Activated CD4-positive, alpha-beta T cell treated with anti-CD3 and anti-CD28 coated beads for 36 hours (primary cell): ENCODE measurements around the gene DPH3. TPM values are rescaled to one million over a fixed set of nuclear protein-coding genes. Genes with fewer than 3 reads are reported as not detected.

Experiments used
- ATAC-seq: fragments of 200-7000 bp; cut with Tn5 transposase; one replicate; pipeline ENCODE4 v1.10.0; 2021; ENCODE audit warnings: mild to moderate bottlenecking, moderate library complexity
- CTCF ChIA-PET: fragments of 350-600 bp; sonication (Branson Sonifier 250); formaldehyde crosslinking; loops from one replicate; lab custom pipeline; 2021; ENCODE audit warnings: antibody characterized with exemption; lab: Charles Lee
- POLR2A ChIA-PET: fragments of 350-600 bp; sonication (Branson Sonifier 250); formaldehyde crosslinking; loops from one replicate; lab custom pipeline; 2021; ENCODE audit warnings: antibody characterized with exemption, inconsistent platforms; lab: Charles Lee
- DNase-seq: peaks from one replicate; pipeline ENCODE4 v3.0.0-alpha.2; 2020
- H3K27ac Mint-ChIP-seq: one replicate; pipeline ENCODE4 v1.8.0; 2021; ENCODE audit warnings: mixed read lengths
- H3K27me3 Mint-ChIP-seq: one replicate; pipeline ENCODE4 v1.8.0; 2021; ENCODE audit warnings: mixed read lengths
- H3K36me3 Mint-ChIP-seq: one replicate; pipeline ENCODE4 v1.8.0; 2021; ENCODE audit warnings: low read depth, mixed read lengths
- H3K4me1 Mint-ChIP-seq: one replicate; pipeline ENCODE4 v1.8.0; 2021; ENCODE audit warnings: mixed read lengths
- H3K4me3 Mint-ChIP-seq: one replicate; pipeline ENCODE4 v1.8.0; 2021; ENCODE audit warnings: mild to moderate bottlenecking, moderate library complexity, mixed read lengths
- H3K9me3 Mint-ChIP-seq: one replicate; pipeline ENCODE4 v1.8.0; 2021; ENCODE audit warnings: low read depth, mixed read lengths
- intact Hi-C, 2 experiments: fragments of 100-400 bp; cut with DNase I in 1 of 2; cut with micrococcal nuclease in 1 of 2; formaldehyde crosslinking; loops; one replicate each; pipeline versions ENCODE4 v1.14.2 to v1.15.1; 2022 to 2024; cut with DNase I, micrococcal nuclease
- total RNA-seq, 2 experiments: library from RNA; stranded (reverse); gene quantifications; one replicate each; pipeline ENCODE4 v1.2.3, GENCODE V29; 2021

The DPH3 gene
- total RNA-seq, 2 experiments from 2014 or later: 13.0 to 17.8 TPM

DNA sequence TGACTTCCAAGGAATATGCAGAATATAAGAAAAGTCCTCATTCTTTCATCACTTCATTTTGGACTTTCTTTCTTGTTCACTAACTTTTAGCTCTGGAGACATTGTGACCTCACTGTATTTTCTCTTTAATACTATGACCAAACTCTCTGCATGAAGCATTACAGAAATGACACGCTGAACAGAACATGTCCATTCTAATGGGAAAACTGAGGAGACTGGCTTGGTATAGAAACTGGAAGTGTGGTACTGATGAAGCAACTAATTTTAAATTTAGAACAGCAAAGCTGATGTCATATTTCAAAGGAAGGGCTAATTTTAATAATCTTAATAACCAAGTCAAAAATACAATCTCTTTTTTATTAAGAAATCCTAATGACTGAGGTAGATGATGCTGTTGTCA is 4.7 kb downstream of the DPH3 start:
- no peak for ATAC-seq
- Mint-ChIP-seq H3K9me3 (no peaks in the 10 kb centered on the region), H3K27me3 (no peaks in the 10 kb centered on the region), H3K27ac (no peak overlapping the region), H3K4me3 (no peak overlapping the region), H3K36me3 (peaks cover 8% of the 10 kb centered on the region), H3K4me1 (peaks cover 15% of the 10 kb centered on the region)
- POLR2A ChIA-PET: no interaction called here
- intact Hi-C loops: loop anchor here (10.0 kb wide), 3 partner anchors 625 to 1485 kb away; partner anchors contain the start of genes PLCL2 (in 1 of the 2) and TBC1D5 (in 1 of the 2)
- no peak for DNase-seq
- CTCF ChIA-PET: interaction anchor here (1.5 kb wide), 1 partner anchor 62 kb away, joined by 3 read pairs; no protein-coding TSS in a partner anchor

GRCh38 chr3:16258866-16259265 is 5.9 kb downstream of the DPH3 start:
- no peaks in the 10 kb centered on the region for H3K27me3 Mint-ChIP-seq
- H3K4me1 Mint-ChIP-seq: peaks cover 16% of the 10 kb centered on the region
- H3K9me3 Mint-ChIP-seq: no peaks in the 10 kb centered on the region
- H3K27ac Mint-ChIP-seq: peak overlapping the region; percentile 20
- ChIA-PET POLR2A (no interaction called here), CTCF (interaction anchor here (0.8 to 1.5 kb wide), 3 partner anchors 11 to 291 kb away, joined by 3 to 4 read pairs (median 3); no protein-coding TSS in a partner anchor)
- ATAC-seq: no peak
- intact Hi-C loops: no loop called here
- no peak overlapping the region for H3K4me3 Mint-ChIP-seq
- peaks cover 8% of the 10 kb centered on the region for H3K36me3 Mint-ChIP-seq
- no peak for DNase-seq

- no peak overlapping the region for H3K27ac Mint-ChIP-seq
- H3K36me3 Mint-ChIP-seq: peaks cover 8% of the 10 kb centered on the region
- intact Hi-C loops: no loop called here
- no peaks in the 10 kb centered on the region for H3K9me3 Mint-ChIP-seq
- no peak for ATAC-seq
- ChIA-PET POLR2A (no interaction called here), CTCF (interaction anchor here (0.6 to 2.1 kb wide), 4 partner anchors 10 to 292 kb away, joined by 3 to 10 read pairs (median 3); no protein-coding TSS in a partner anchor)
- no peaks in the 10 kb centered on the region for H3K27me3 Mint-ChIP-seq
- DNase-seq: no peak
- no peak overlapping the region for H3K4me3 Mint-ChIP-seq
- H3K4me1 Mint-ChIP-seq: peaks cover 15% of the 10 kb centered on the region
Observed at GRCh38 chr3:16258177-16258576, 6.6 kb downstream of the DPH3 start.

GRCh38 chr3:16257309-16257708 is 7.4 kb downstream of the DPH3 start:
- H3K36me3 Mint-ChIP-seq: peaks cover 8% of the 10 kb centered on the region
- intact Hi-C loops: no loop called here
- ChIA-PET POLR2A (no interaction called here), CTCF (interaction anchor here (0.7 to 2.1 kb wide), 3 partner anchors 9 to 534 kb away, joined by 3 to 10 read pairs (median 4); no protein-coding TSS in a partner anchor)
- no peaks in the 10 kb centered on the region for H3K27me3 Mint-ChIP-seq
- no peaks in the 10 kb centered on the region for H3K9me3 Mint-ChIP-seq
- ATAC-seq (no peak), DNase-seq (no peak)
- H3K27ac Mint-ChIP-seq: no peak overlapping the region
- no peak overlapping the region for H3K4me3 Mint-ChIP-seq
- H3K4me1 Mint-ChIP-seq: peaks cover 15% of the 10 kb centered on the region

DNA sequence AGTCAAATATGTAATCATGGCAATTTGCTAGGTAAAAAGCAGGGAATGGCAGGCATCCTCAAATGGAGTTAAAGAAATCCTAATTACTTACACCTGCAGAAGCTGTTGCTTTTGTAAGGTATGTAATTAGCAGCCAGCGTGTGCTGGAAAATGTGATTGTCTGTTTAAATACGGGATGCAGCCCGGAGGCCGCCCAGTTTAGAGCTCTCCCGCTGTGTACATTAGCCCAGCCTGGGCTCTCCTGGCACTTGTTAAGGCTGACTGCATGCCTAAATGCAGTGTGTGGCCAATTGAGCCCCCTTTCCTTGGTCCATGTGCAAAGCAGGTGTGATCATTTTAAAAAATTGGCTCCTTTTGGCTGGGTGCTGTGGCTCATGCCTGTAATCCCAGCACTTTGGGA is 9.0 kb downstream of the DPH3 start:
- peaks cover 8% of the 10 kb centered on the region for H3K36me3 Mint-ChIP-seq
- no peaks in the 10 kb centered on the region for H3K9me3 Mint-ChIP-seq
- CTCF ChIA-PET: interaction anchor here (0.6 kb wide), 1 partner anchor 522 kb away, joined by 4 read pairs; no protein-coding TSS in a partner anchor
- no peak overlapping the region for H3K27ac Mint-ChIP-seq
- no peak for DNase-seq
- peaks cover 14% of the 10 kb centered on the region for H3K4me1 Mint-ChIP-seq
- H3K4me3 Mint-ChIP-seq: no peak overlapping the region
- intact Hi-C loops: no loop called here
- ATAC-seq: no peak
- no peaks in the 10 kb centered on the region for H3K27me3 Mint-ChIP-seq
- POLR2A ChIA-PET: interaction anchor here (0.9 kb wide), 1 partner anchor 9 kb away, joined by 3 read pairs; the partner anchor contains the start of genes DPH3 and OXNAD1

DNA sequence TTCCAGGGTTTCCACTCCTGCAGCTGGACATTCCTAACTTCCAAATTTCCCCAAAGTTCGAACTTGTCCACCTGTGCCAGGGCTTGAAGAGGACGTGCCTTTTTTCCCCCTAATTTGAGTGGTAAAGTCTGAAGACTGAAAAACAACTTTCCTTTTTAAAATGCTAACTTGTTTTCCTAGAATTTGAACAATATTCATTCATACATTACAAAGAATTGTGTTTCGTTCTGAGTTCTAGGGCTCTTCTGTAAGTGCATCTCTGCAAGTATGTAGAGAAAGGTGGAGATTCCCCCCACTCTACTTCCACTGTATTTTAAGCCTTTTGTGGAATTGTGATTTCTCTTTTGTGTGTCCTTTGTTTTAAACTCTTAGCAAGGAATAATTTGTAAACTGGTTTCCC is 9.4 kb downstream of the DPH3 start:
- CTCF ChIA-PET: interaction anchor here (0.6 to 0.9 kb wide), 2 partner anchors 9 to 521 kb away, joined by 3 to 4 read pairs; no protein-coding TSS in a partner anchor
- Mint-ChIP-seq H3K9me3 (no peaks in the 10 kb centered on the region), H3K4me3 (no peak overlapping the region), H3K36me3 (peaks cover 8% of the 10 kb centered on the region), H3K4me1 (peaks cover 14% of the 10 kb centered on the region), H3K27me3 (no peaks in the 10 kb centered on the region), H3K27ac (peak overlapping the region; percentile 20)
- DNase-seq (no peak), ATAC-seq (peak; percentile 30)
- intact Hi-C loops: no loop called here
- POLR2A ChIA-PET: no interaction called here

DNA sequence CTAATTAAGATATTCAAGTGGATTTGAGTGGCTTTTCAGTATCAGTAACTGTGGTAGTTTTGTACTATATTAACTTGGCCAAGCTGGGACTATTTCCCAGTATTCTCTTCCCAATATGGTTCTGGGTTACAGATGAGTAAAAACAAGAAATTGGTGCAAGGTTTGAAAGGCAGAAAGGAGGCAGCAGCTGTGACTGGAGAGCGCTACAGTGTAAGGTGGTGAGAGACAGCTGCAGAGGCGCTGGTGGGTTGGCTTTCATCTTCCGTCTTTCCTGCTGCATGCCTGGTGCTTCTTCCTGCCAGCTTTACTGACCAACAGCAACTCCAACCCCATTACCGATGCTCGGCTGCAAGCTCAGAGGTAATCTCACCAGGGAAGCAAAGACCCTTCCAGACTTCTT is 9.8 kb downstream of the DPH3 start:
- ChIA-PET POLR2A (no interaction called here), CTCF (interaction anchor here (0.6 to 0.9 kb wide), 2 partner anchors 9 to 521 kb away, joined by 3 to 4 read pairs; no protein-coding TSS in a partner anchor)
- peaks cover 6% of the 10 kb centered on the region for H3K36me3 Mint-ChIP-seq
- ATAC-seq (peak; percentile 75), DNase-seq (peak; percentile 17)
- no peaks in the 10 kb centered on the region for H3K9me3 Mint-ChIP-seq
- H3K27me3 Mint-ChIP-seq: no peaks in the 10 kb centered on the region
- H3K27ac Mint-ChIP-seq: peak overlapping the region; percentile 20
- intact Hi-C loops: no loop called here
- peaks cover 12% of the 10 kb centered on the region for H3K4me1 Mint-ChIP-seq
- H3K4me3 Mint-ChIP-seq: no peak overlapping the region

DNA sequence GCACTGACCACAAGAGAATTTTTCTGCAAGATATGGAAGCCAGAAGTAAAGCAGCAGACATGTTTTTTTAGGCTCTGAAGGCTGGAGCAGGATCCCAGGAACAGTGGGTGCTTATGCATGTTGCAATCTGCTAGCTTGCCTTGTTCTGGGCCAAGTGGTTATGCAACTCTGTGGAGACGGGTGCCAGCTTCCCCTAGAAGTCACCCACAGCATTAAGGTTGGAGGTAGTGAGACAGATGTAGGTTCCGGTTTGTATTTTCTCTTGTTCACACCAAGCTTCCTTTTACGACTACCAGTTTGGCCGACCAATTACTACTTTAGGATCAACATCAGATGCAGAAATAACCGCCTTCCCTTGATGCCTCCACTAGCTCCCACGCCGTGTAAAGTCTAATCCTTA is 11.1 kb downstream of the DPH3 start:
- peaks cover 6% of the 10 kb centered on the region for H3K4me1 Mint-ChIP-seq
- DNase-seq (no peak), ATAC-seq (no peak)
- CTCF ChIA-PET: interaction anchor here (0.6 to 1.6 kb wide), 5 partner anchors 10 to 207 kb away, joined by 3 to 5 read pairs (median 3); no protein-coding TSS in a partner anchor
- intact Hi-C loops: no loop called here
- H3K4me3 Mint-ChIP-seq: no peak overlapping the region
- no peaks in the 10 kb centered on the region for H3K36me3 Mint-ChIP-seq
- no peaks in the 10 kb centered on the region for H3K27me3 Mint-ChIP-seq
- POLR2A ChIA-PET: interaction anchor here (1.0 kb wide), 1 partner anchor 11 kb away, joined by 4 read pairs; the partner anchor contains the start of genes DPH3 and OXNAD1
- H3K9me3 Mint-ChIP-seq: no peaks in the 10 kb centered on the region
- H3K27ac Mint-ChIP-seq: no peak overlapping the region

DNA sequence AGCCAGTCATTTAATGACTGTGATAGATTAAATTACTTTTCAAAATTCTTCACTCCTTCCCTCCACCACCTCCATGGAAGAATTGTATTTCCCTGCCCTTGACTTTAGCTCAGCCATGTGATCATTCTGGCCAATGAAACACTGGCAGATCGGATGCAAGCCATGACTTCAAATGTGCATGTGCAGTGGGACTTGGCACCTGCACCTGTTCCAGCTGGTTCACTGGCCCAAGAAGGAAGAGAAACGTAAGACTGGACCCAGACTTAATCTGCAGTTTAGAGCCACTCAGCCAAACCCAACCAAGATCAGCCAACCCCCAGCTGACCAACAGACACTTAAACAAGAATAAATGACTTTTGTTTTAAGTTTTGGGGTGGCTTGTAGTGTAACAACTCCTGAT is 11.8 kb downstream of the DPH3 start:
- ChIA-PET CTCF (interaction anchor here (0.6 to 1.6 kb wide), 5 partner anchors 11 to 393 kb away, joined by 3 to 5 read pairs (median 3); no protein-coding TSS in a partner anchor), POLR2A (no interaction called here)
- H3K4me3 Mint-ChIP-seq: no peak overlapping the region
- ATAC-seq: no peak
- intact Hi-C loops: no loop called here
- H3K27ac Mint-ChIP-seq: no peak overlapping the region
- peaks cover 6% of the 10 kb centered on the region for H3K4me1 Mint-ChIP-seq
- H3K36me3 Mint-ChIP-seq: no peaks in the 10 kb centered on the region
- H3K9me3 Mint-ChIP-seq: no peaks in the 10 kb centered on the region
- no peak for DNase-seq
- no peaks in the 10 kb centered on the region for H3K27me3 Mint-ChIP-seq

GRCh38 chr3:16252243-16252978 is 12.3 kb downstream of the DPH3 start:
- H3K27ac Mint-ChIP-seq: no peak overlapping the region
- no peaks in the 10 kb centered on the region for H3K36me3 Mint-ChIP-seq
- ATAC-seq (no peak), DNase-seq (no peak)
- ChIA-PET CTCF (interaction anchor here (0.7 to 1.6 kb wide), 3 partner anchors 12 to 394 kb away, joined by 3 to 5 read pairs (median 3); no protein-coding TSS in a partner anchor), POLR2A (no interaction called here)
- H3K27me3 Mint-ChIP-seq: no peaks in the 10 kb centered on the region
- H3K4me1 Mint-ChIP-seq: peaks cover 9% of the 10 kb centered on the region
- intact Hi-C loops: no loop called here
- H3K9me3 Mint-ChIP-seq: no peaks in the 10 kb centered on the region
- H3K4me3 Mint-ChIP-seq: no peak overlapping the region

- CTCF ChIA-PET: interaction anchor here (0.6 to 1.0 kb wide), 4 partner anchors 13 to 593 kb away, joined by 3 read pairs; no protein-coding TSS in a partner anchor
Observed at GRCh38 chr3:16251316-16252085, 13.2 kb downstream of the DPH3 start.

More at GRCh38 chr3:16251316-16252085, 13.2 kb downstream of the DPH3 start:
- ATAC-seq: no peak
- POLR2A ChIA-PET: no interaction called here
- Mint-ChIP-seq H3K4me1 (peaks cover 14% of the 10 kb centered on the region), H3K27me3 (no peaks in the 10 kb centered on the region), H3K27ac (no peak overlapping the region), H3K4me3 (no peak overlapping the region), H3K9me3 (no peaks in the 10 kb centered on the region), H3K36me3 (no peaks in the 10 kb centered on the region)
- intact Hi-C loops: no loop called here
- no peak for DNase-seq
